GM18868 (cell line): ENCODE results near the gene TRIM28.
A peak's percentile ranks its signal among the peaks of the same experiment; 100 is the strongest.
"Not testable (repeated sequence)": the region's sequence is repeated elsewhere in the genome, so short reads cannot be mapped to it uniquely, and the experiment has no call there.

Experiments used
- ATAC-seq: cut with Tn5 transposase; IDR thresholded peaks from one replicate; pipeline ENCODE4 v1.9.1; 2021; ENCODE audit warnings: mild to moderate bottlenecking, moderate library complexity; ENCODE audit not compliant: unreplicated experiment

Gene TRIM28

DNA sequence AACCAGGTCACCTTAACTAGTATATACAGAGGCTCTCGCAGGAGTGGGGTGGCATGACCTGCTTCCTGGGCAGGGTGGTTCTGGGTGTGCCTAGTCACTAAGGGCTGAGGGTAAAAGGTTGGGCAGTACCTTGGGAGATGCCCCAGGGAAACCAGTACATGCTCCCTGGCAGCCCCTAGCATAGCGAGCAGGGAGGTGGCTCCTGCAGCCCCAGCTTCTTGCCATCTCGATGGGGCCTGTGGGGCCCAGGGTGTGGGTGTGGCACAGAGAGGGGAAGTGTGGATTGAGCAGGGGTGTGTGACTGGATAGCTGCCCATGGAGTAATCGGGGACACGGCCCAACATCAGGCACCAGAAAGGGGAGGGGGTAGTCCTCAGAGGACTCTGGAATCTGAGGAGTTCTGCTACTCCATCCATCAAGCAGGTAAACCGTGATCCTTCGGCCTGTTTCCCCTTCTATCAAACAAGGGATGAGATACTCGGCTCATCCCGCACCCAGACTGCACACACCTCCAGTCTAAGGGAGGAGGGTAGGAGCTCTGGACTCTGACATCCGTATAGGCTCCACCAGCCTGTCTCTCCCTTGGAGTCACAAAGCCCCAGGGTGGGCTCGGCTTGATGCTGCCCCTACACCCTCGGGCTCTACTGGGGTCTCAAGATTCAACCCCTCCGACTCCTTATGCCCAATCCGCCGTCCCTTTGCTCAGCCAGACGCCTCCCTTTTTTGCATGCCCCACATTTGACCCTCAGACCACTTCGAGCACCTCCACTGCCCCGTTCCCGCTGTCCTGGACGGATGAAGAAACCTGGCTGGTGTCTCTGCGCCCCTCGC, 25.4 kb upstream of the TRIM28 start:
- no peak for ATAC-seq

DNA sequence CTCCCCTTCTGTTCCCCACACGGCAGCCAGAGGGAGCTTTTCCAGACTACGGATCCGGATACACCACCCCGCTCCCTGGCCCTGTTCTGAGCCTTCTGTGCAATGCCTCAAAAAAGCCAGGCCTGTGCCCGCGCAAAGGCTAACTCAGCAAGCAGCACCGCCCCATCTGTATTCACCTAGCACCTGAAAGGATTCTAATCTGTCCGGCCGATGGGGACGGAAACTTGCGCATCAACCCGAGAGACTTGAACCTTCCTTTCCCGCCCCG, 24.8 kb upstream of the TRIM28 start:
- no peak for ATAC-seq

GRCh38 chr19:58519355-58520256, 24.3 kb upstream of the TRIM28 start, which contains the start of gene ZBTB45:
ZBTB45 (minus strand) TSS chr19:58519810; CDS start chr19:58517673, 2,137 bp downstream.
- ATAC-seq: peak; percentile 74

DNA sequence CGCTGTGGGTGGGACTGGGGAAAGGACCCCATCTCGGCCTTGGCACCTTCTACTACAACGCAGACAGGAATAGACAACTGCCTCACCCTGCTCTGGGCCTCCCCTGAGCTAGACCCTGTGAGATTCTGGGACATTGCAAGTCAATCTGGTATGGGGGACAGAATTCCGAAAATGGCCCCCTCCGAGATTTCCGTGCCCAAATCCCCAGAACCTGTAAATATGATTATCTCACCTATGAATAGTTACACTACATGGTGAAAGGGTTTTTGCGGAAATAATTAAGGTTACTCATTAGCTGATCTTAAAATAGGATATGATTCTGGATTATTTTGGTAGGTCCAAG, 23.6 kb upstream of the TRIM28 start:
- no peak for ATAC-seq

- ATAC-seq: no peak
These were observed 22.2 kb upstream of the TRIM28 start for GRCh38 chr19:58521651-58522050.

DNA sequence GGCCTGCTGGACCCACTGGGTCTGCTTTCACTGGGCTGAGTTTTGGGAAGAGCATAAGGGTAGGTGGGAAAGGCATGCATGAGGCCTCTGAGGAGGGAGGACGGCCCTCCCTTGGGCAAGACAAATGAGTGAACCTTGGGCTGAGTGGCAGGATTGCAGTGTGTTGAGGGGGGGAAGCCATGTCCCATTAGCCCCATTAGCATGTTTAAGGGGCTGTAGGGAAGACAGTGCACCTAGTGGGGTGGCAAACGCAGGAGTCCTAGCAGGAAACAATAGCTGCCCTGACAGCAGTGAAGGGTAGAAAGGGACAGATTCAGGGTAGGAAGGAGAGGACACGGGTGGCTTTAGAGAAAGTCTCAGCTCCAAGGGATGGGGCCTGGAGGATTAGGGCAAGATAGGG, 21.2 kb upstream of the TRIM28 start:
- ATAC-seq: no peak

DNA sequence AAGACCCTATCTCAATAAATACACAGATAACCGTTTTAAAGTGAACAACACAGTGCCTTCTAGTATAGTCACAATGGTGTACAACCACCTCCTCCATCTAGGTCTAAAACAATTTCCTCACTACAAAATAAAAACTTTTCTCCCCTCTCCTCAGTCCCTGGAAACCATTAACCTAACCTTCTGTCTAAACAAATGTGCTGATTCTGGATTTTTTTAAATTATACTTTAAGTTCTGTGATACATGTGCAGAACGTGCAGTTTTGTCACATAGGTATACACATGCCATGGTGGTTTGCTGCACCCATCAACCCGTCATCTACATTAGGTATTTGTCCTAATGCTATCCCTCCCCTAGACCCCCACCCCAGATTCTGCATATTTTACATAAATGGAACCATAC, 14.5 kb upstream of the TRIM28 start:
- no peak for ATAC-seq

DNA sequence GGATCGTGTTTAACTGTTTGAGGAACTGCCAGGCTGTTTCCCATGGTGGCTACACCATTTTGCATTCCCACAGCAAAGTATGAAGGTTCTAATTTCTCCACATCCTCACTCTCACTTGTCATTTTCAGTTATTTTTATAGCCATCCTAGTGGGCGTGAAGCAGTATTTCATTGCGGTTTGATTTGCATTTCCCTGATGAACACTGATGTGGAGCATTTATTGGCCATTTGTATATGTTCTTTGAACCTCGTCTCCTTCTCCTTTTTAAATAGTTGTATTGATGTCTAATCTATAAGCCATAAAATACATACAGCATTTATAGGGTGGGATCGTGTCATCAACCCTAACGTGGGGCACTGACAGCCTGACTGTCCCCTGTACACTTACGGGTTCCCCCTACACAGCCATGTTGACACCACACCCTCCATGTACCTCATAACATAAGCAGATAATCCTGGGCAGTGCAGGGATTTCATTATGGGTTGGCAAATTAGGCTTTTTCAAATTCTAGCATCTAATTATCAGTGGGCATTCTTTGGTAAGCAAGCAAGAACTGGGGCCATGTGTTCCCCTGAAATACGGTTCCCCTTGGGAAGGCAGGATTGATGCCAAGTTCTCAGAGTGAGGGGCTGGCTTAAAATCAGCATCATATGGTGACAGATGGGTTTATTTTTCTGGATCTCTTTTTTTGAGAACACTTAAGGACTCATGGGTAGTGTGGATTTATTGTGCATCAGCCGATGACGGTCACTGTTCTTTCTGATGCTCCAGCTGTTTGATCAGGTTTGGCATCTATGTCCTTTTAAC, 12.6 kb upstream of the TRIM28 start:
- no peak for ATAC-seq

GRCh38 chr19:58535857-58536256, 8.0 kb upstream of the TRIM28 start:
- ATAC-seq: no peak

GRCh38 chr19:58536852-58537798, 6.7 kb upstream of the TRIM28 start:
- ATAC-seq: no peak

- ATAC-seq: no peak
These were observed 5.4 kb upstream of the TRIM28 start for GRCh38 chr19:58538257-58539168.

- not testable (repeated sequence) for ATAC-seq
These were observed 4.7 kb upstream of the TRIM28 start for GRCh38 chr19:58539169-58539559.

GRCh38 chr19:58542641-58543372, 1.1 kb upstream of the TRIM28 start:
- ATAC-seq: not testable (repeated sequence)

DNA sequence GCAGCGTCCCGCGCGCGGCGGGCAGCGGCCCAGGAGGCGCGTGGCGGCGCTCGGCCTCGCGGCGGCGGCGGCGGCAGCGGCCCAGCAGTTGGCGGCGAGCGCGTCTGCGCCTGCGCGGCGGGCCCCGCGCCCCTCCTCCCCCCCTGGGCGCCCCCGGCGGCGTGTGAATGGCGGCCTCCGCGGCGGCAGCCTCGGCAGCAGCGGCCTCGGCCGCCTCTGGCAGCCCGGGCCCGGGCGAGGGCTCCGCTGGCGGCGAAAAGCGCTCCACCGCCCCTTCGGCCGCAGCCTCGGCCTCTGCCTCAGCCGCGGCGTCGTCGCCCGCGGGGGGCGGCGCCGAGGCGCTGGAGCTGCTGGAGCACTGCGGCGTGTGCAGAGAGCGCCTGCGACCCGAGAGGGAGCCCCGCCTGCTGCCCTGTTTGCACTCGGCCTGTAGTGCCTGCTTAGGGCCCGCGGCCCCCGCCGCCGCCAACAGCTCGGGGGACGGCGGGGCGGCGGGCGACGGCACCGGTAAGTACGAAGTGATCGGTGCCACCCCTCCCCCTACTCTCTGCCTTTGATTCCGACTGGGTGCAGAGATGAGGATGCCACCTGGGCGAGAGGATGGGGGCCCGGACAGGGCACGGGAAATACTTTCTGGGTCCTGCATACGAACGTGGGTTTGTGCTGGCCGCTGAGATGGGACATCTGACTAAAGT, 874 bp downstream of the TRIM28 start:
- peak; percentile 53 for ATAC-seq

- ATAC-seq: no peak
These were observed 1.6 kb downstream of the TRIM28 start for GRCh38 chr19:58545286-58546018.

GRCh38 chr19:58546019-58546530, 2.2 kb downstream of the TRIM28 start:
- ATAC-seq: no peak
